Trophoblast cell (in vitro differentiated cells and primary cell): ENCODE data around the gene C9orf72.

ENCODE experiments used
- DNase-seq, 2 donors: peaks; one replicate each; pipeline ENCODE4 v3.0.0-alpha.2; 2016
- H2AFZ ChIP-seq: 2 replicates; pipeline ENCODE4 v1.6.1; 2013; ENCODE audit warnings: low read length, moderate library complexity, mild to moderate bottlenecking; ENCODE audit not compliant: insufficient read depth, poor library complexity
- H2AK5ac ChIP-seq: 2 replicates; pipeline ENCODE4 v1.6.1; 2013; ENCODE audit warnings: mild to moderate bottlenecking, low read length
- H2BK120ac ChIP-seq: 2 replicates; pipeline ENCODE4 v1.6.1; 2013; ENCODE audit warnings: low read length, mild to moderate bottlenecking, moderate library complexity; ENCODE audit not compliant: insufficient read depth, poor library complexity
- H2BK12ac ChIP-seq: 2 replicates; pipeline ENCODE4 v1.6.1; 2013; ENCODE audit warnings: mild to moderate bottlenecking, low read length, moderate library complexity
- H2BK5ac ChIP-seq: 2 replicates; pipeline ENCODE4 v1.6.1; 2013; ENCODE audit warnings: low read length, low read depth, moderate library complexity, mild to moderate bottlenecking; ENCODE audit not compliant: poor library complexity
- H3K14ac ChIP-seq: 2 replicates; pipeline ENCODE4 v1.6.1; 2013; ENCODE audit warnings: mild to moderate bottlenecking, low read length
- H3K18ac ChIP-seq: 2 replicates; pipeline ENCODE4 v1.6.1; 2013; ENCODE audit warnings: mild to moderate bottlenecking, low read length
- H3K23ac ChIP-seq: 2 replicates; pipeline ENCODE4 v1.6.1; 2013; ENCODE audit warnings: low read length
- H3K27ac ChIP-seq: 2 replicates; pipeline ENCODE4 v1.5.1; 2013; ENCODE audit warnings: low read depth, mild to moderate bottlenecking, inconsistent platforms, low read length, moderate library complexity
- H3K27me3 ChIP-seq: 2 replicates; pipeline ENCODE4 v1.6.1; 2013; ENCODE audit warnings: inconsistent platforms, mild to moderate bottlenecking, low read length, moderate library complexity; ENCODE audit not compliant: insufficient read depth
- H3K36me3 ChIP-seq, 2 experiments: 1 replicate in 1 of 2; 2 replicates in 1 of 2; pipeline ENCODE4 v1.6.1; 2013; ENCODE audit warnings: low read length in 2 of 2, mild to moderate bottlenecking in 2 of 2, moderate library complexity in 1 of 2; ENCODE audit not compliant: insufficient read depth in 2 of 2, control insufficient read depth in 1 of 2
- H3K4ac ChIP-seq: 2 replicates; pipeline ENCODE4 v1.6.1; 2013; ENCODE audit warnings: low read depth, mild to moderate bottlenecking, low read length, moderate library complexity
- H3K4me1 ChIP-seq, 2 experiments: 1 replicate in 1 of 2; 2 replicates in 1 of 2; pipeline ENCODE4 v1.6.1; 2013; ENCODE audit warnings: low read length in 2 of 2, mild to moderate bottlenecking in 2 of 2, moderate library complexity in 1 of 2; ENCODE audit not compliant: insufficient read depth in 2 of 2, control insufficient read depth in 1 of 2
- H3K4me2 ChIP-seq: 2 replicates; pipeline ENCODE4 v1.6.1; 2013; ENCODE audit warnings: inconsistent platforms, mild to moderate bottlenecking, low read length, moderate library complexity
- H3K4me3 ChIP-seq: 2 replicates; pipeline ENCODE4 v1.5.1; 2013; ENCODE audit warnings: mild to moderate bottlenecking, low read depth, low read length, inconsistent platforms
- H3K79me1 ChIP-seq: one replicate; pipeline ENCODE4 v1.6.1; 2013; ENCODE audit warnings: low read length
- H3K79me2 ChIP-seq: 2 replicates; pipeline ENCODE4 v1.6.1; 2013; ENCODE audit warnings: low read length, mild to moderate bottlenecking; ENCODE audit not compliant: control insufficient read depth, insufficient read depth, poor library complexity
- H3K9ac ChIP-seq: 2 replicates; pipeline ENCODE4 v1.6.1; 2013; ENCODE audit warnings: mild to moderate bottlenecking, low read length
- H3K9me3 ChIP-seq: 2 replicates; pipeline ENCODE4 v1.6.1; 2013; ENCODE audit warnings: low read depth, mild to moderate bottlenecking, control low read depth, inconsistent platforms, low read length; ENCODE audit not compliant: insufficient read depth
- H4K12ac ChIP-seq: 2 replicates; pipeline ENCODE4 v1.6.1; 2013; ENCODE audit warnings: low read depth, mild to moderate bottlenecking, low read length, moderate library complexity
- H4K8ac ChIP-seq: 2 replicates; pipeline ENCODE4 v1.6.1; 2013; ENCODE audit warnings: low read depth, mild to moderate bottlenecking, low read length, moderate library complexity
- H4K91ac ChIP-seq: one replicate; pipeline ENCODE4 v1.6.1; 2013; ENCODE audit warnings: low read depth, mild to moderate bottlenecking, low read length, moderate library complexity
- WGBS: extraction: QIAGEN DNeasy Blood & Tissue Kit; methylation state at CpG from one replicate; pipeline ENCODE4 v1.1.7; 2013; ENCODE audit warnings: missing lambda C conversion rate; ENCODE audit not compliant: insufficient read length, insufficient coverage; ENCODE audit errors: extremely low coverage; 5-methylcytosine and 5-hydroxymethylcytosine counted together

The C9orf72 gene

DNA sequence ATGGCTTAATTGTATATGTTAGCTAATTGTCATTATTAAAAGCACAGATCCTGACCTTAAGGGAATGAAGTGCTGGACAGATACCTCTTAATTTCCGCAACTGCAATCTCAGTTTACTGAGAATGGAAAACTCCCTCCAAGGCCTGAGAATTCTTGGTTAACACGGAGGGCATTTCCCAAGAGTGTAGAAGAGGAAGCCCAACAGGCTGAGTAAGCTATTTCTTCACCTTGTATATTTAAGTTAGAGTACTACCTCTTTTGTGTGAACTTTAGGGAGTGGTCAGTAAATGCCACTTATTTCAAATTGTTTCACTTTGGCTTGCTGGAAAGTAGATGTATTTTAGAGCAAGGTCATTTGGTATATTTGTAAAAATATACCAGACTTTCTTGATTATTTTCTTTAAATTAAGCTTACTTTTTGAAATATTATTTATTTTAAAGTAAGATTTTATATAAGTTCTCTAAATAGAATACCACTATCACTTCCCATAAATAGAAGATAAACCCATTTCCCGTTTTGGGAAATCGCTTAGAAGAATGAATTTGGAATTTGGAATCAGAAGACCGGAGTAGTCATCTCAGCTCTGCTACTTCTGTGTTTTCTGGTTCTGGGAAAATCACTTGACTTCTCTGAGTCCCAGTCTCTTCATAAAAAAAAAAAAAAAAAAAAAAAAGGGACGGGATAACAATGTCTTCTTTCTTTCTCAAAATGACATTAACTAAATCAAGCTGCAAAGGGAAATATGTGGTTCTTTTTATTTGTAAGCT, 26.0 kb upstream of the C9orf72 start:
- no peak overlapping the region for H3K14ac ChIP-seq
- no CpG with 5 or more reads among the region's 6 CpGs for WGBS
- no peak overlapping the region for H2BK120ac ChIP-seq
- peak in 1 of 2 donors; percentile 43 for DNase-seq
- no peak overlapping the region for H3K4me3 ChIP-seq
- H3K23ac ChIP-seq: no peak overlapping the region
- no peak overlapping the region for H2BK5ac ChIP-seq
- H3K9ac ChIP-seq: no peak overlapping the region
- H3K36me3 ChIP-seq: no peaks in the 10 kb centered on the region
- H2AFZ ChIP-seq: no peak overlapping the region
- H3K79me1 ChIP-seq: no peaks in the 10 kb centered on the region
- no peak overlapping the region for H3K18ac ChIP-seq
- no peak overlapping the region for H3K27ac ChIP-seq
- no peaks in the 10 kb centered on the region for H3K9me3 ChIP-seq
- H4K8ac ChIP-seq: no peak overlapping the region
- H3K4me2 ChIP-seq: no peak overlapping the region
- no peak overlapping the region for H2AK5ac ChIP-seq
- H3K79me2 ChIP-seq: no peaks in the 10 kb centered on the region
- H3K4ac ChIP-seq: no peak overlapping the region
- no peak overlapping the region for H4K12ac ChIP-seq
- H2BK12ac ChIP-seq: no peak overlapping the region
- H3K4me1 ChIP-seq: peaks cover 0 to 4% of the 10 kb centered on the region in 2 experiments
- H3K27me3 ChIP-seq: no peaks in the 10 kb centered on the region
- no peak overlapping the region for H4K91ac ChIP-seq

DNA sequence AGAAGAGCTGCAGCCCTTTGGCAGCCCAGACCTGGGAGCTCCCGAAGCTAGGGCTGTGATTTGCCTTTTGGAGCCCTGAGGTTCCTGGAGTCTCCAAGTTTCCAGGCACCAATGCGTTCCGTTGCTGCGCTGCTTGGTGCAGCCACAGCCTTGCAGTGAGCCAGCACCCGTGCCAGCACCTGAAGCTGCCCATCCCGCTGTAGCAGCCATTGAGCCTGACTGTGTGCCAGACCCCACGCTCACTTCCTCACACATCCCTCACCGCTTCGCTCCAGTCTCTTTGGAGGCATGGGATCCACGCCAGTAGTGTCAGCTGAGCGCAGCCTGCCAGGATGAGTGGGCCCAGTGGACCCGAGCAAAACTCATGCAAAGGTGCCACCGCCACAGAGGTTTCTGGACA, 22.5 kb upstream of the C9orf72 start:
- Histone ChIP-seq H4K91ac (no peak overlapping the region), H3K14ac (no peak overlapping the region), H2BK120ac (no peak overlapping the region), H3K18ac (no peak overlapping the region), H3K4me2 (no peak overlapping the region), H3K27ac (no peak overlapping the region), H3K23ac (no peak overlapping the region), H3K9ac (no peak overlapping the region), H3K79me1 (no peaks in the 10 kb centered on the region), H2AFZ (no peak overlapping the region), H3K9me3 (no peaks in the 10 kb centered on the region), H2AK5ac (peak overlapping the region; percentile 61), H3K36me3 (no peaks in the 10 kb centered on the region), H4K8ac (no peak overlapping the region), H2BK5ac (no peak overlapping the region), H2BK12ac (no peak overlapping the region), H3K4ac (no peak overlapping the region), H4K12ac (peak overlapping the region; percentile 50), H3K4me3 (no peak overlapping the region), H3K27me3 (no peaks in the 10 kb centered on the region), H3K79me2 (no peaks in the 10 kb centered on the region), H3K4me1 (no peaks in the 10 kb centered on the region)
- DNase-seq: no peak
- WGBS: no CpG with 5 or more reads among the region's 13 CpGs

GRCh38 chr9:27591672-27592071, 18.4 kb upstream of the C9orf72 start:
- no peak overlapping the region for H4K12ac ChIP-seq
- DNase-seq: no peak
- H3K79me2 ChIP-seq: no peaks in the 10 kb centered on the region

DNA sequence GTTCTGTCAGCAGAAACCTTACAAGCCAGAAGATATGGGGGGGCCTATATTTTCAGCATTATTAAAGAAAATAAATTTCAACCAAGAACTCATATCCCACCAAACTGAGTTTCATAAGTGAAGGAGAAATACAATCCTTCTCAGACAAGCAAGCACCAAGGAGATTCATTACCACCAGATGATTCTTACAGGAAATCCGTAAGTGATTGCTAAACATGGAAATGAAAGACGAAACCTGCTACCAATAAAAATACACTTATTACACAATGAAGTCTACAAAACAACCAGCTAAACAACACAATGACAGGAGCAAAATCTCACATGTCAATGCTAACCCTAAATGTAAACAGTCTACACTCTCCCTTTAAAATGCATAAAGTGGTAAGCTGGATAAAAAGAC, 17.8 kb upstream of the C9orf72 start:
- H2BK5ac ChIP-seq: no peak overlapping the region
- DNase-seq: no peak

More at GRCh38 chr9:27591672-27592071, 18.4 kb upstream of the C9orf72 start:
- no peak overlapping the region for H2AFZ ChIP-seq
- H3K27me3 ChIP-seq: no peaks in the 10 kb centered on the region
- H3K9me3 ChIP-seq: no peaks in the 10 kb centered on the region
- no peak overlapping the region for H4K91ac ChIP-seq
- no peak overlapping the region for H4K8ac ChIP-seq
- no peak overlapping the region for H3K4me3 ChIP-seq
- no peaks in the 10 kb centered on the region for H3K79me1 ChIP-seq
- H3K18ac ChIP-seq: no peak overlapping the region
- no peak overlapping the region for H3K9ac ChIP-seq
- no CpG with 5 or more reads among the region's 3 CpGs for WGBS
- no peak overlapping the region for H3K27ac ChIP-seq
- no peak overlapping the region for H3K14ac ChIP-seq
- no peak overlapping the region for H2BK120ac ChIP-seq
- no peaks in the 10 kb centered on the region for H3K36me3 ChIP-seq
- no peak overlapping the region for H2AK5ac ChIP-seq
- H3K4me1 ChIP-seq: no peaks in the 10 kb centered on the region
- no peak overlapping the region for H3K4ac ChIP-seq
- H3K23ac ChIP-seq: no peak overlapping the region
- H3K4me2 ChIP-seq: no peak overlapping the region
- H2BK5ac ChIP-seq: no peak overlapping the region
- H2BK12ac ChIP-seq: no peak overlapping the region

More for the DNA sequence above, 17.8 kb upstream of the C9orf72 start:
- no CpG with 5 or more reads among the region's 2 CpGs for WGBS
- H3K79me1 ChIP-seq: no peaks in the 10 kb centered on the region
- no peaks in the 10 kb centered on the region for H3K36me3 ChIP-seq
- H3K9ac ChIP-seq: no peak overlapping the region
- H2AFZ ChIP-seq: no peak overlapping the region
- no peak overlapping the region for H4K8ac ChIP-seq
- no peak overlapping the region for H3K4me2 ChIP-seq
- H2AK5ac ChIP-seq: no peak overlapping the region
- H4K12ac ChIP-seq: no peak overlapping the region
- no peak overlapping the region for H3K14ac ChIP-seq
- H3K27me3 ChIP-seq: no peaks in the 10 kb centered on the region
- H2BK12ac ChIP-seq: no peak overlapping the region
- H3K27ac ChIP-seq: no peak overlapping the region
- H2BK120ac ChIP-seq: no peak overlapping the region
- H3K4ac ChIP-seq: no peak overlapping the region
- no peaks in the 10 kb centered on the region for H3K9me3 ChIP-seq
- no peak overlapping the region for H3K23ac ChIP-seq
- no peaks in the 10 kb centered on the region for H3K79me2 ChIP-seq
- no peaks in the 10 kb centered on the region for H3K4me1 ChIP-seq
- H3K18ac ChIP-seq: no peak overlapping the region
- H4K91ac ChIP-seq: no peak overlapping the region
- H3K4me3 ChIP-seq: no peak overlapping the region
